NCI-H460 (cell line): ENCODE results near the gene C6orf120. TPM values are rescaled to one million over a fixed set of nuclear protein-coding genes. Genes with fewer than 3 reads are reported as not detected.
"Not testable (repeated sequence)": the region's sequence is repeated elsewhere in the genome, so short reads cannot be mapped to it uniquely, and the experiment has no call there.

Experiments
- DNase-seq: peaks from one replicate; pipeline ENCODE4 v3.0.0-alpha.2; 2016; ENCODE audit warnings: low read depth; ENCODE audit errors: extremely low read depth
- total RNA-seq: library from RNA; depleted of rRNA; stranded (reverse); fragments of >200 nt; shearing (Covaris generic); gene quantifications from 2 replicates; pipeline ENCODE4 v1.2.3, GENCODE V29; 2014

Gene C6orf120
- total RNA-seq, 1 experiment from 2014 or later: 28.8 TPM

DNA sequence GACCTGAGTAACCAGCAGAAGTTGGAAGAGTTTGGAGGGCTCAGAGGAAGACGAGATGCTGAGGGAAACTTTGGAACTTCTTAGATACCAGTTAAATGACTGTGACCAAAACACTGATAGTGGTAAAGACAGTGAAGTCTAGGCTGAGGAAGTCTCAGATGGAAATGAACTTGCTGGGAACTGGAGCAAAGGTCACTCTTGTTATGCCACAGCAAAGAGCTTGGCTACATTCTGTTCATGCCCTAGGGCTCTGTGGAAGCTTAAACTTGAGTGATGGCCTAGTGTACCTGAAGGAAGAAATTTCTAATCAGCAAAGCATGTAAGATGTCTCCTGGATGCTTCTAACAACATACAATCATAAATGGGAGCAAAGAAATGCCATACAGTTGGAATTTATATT lies 24.8 kb upstream of the C6orf120 start:
- DNase-seq: no peak

DNA sequence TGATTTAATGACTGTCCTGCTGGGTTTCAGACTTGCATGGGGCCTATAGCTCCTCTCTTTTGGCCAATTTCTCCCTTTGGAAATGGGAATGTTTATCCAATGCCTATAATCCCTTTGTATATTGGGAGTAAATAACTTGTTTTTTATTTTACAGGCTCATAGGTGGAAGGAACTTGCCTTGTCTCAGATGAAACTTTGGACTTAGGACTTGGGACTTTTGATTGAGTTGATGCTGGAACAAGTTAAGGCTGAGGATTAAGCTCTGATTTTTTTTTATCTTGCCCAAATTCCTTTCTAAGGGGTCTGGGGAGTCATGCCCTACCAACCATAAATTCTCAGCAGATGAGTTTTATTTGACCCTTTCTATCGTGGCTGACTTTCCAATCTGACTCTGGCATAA lies 23.6 kb upstream of the C6orf120 start:
- DNase-seq: no peak

DNA sequence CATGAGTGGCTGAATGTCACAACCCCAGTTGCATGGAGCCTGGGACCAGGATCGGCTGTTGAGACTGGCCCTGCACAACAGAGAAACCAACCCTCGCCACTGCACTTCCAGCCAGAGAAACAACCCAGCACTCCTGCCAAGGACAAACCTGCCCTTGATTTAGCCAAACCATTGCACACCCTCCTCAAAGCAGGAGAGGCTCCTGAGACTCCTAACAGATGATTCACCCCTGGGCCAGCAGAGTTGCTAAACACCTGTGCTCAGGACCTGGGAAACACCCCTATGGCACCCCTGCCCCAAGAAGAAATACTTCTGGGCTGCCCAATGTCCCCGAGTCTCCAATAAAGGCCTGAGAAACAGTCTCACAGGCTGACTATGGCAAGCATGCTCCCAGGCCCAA lies 17.9 kb upstream of the C6orf120 start:
- DNase-seq: no peak

DNA sequence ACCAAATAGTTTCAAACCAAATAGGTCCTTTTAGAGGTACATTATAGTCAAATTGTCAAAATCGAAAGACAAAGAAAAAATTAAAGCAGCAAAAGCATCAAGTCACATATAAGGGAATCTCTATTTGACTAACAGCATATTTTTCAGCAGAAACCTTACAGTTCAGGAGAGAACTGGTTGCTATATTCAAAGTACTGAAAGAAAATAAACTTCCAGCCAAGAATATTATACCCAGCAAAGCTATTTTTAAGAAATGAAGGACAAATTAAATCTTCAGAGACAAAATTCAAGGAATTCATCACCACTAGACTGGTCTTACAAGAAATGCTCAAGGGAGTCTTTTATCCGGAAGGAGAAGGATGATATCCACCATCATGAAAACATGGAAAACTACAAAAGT lies 16.1 kb upstream of the C6orf120 start:
- no peak for DNase-seq

DNA sequence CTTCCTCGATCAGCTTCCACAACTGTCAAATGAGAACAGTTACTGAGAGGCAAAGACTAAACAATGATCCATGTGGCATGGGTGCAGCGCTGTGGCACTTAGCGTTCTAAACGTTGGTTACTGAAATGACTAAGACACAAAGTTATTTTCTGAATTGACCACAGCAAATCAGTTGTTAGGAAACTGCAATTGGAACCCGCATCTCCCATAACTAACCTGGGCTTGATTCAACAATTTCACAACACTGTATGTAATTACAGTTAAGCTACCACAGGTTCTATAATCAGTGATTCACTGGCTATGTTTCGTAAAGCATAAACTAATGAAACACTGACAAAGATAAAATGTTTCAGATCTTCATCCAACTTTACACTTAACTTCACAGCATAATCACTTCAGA lies 12.6 kb upstream of the C6orf120 start:
- no peak for DNase-seq

DNA sequence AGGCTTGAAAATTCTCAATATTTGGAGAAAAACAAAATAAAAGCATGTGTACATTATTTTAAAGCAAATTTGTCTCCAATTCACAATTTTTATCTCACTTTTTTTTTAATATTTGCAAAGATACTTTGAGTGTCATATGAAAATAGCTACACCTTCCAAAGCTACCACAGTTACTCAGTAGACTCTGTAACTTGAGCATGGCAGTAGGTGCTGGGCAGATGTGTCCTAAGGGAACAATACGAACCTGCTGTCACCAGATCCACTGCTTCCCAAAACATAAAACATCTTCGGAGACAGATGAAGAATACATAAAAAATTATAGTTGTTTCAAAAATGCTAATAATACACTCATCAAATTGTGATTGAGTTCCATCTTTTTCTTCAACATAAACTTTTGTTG lies 10.7 kb upstream of the C6orf120 start:
- DNase-seq: no peak

DNA sequence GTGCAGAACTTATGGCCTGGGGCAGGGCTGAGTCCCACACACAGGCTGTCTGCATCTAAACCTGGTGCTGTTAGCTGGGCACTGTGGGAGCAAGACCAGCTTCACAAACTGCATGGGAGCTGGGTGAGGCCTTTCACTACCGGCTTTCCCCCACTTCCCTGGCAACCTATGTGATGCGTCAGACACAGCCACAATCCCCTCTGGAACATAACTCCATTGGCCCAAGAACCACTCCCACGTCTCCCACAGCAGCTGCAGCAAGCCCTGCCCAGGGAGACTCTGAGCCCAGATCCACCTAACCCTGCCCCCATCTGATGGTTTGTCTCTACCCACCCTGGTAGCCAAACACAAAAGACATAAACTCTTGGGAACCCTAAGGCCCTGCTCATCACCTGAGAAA lies 9.4 kb upstream of the C6orf120 start:
- DNase-seq: no peak

DNA sequence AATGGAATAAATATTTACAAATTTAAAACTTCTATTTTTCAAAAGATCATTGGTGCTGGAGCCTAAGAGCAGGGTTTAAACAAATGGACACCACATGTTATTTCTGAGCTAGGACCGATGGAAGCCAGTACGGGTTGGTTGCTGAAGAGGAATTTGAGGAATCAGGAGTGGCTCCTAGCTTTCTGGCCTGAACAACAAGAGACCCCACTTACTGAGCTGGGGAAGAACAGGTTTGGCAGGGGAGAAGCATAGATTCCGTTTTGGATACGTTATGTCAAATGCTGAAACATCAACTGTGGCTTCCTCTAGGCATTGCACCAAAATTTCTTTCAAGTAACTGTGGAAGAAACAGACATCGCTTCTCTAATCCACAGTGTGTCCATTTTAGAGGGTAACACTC lies 6.8 kb upstream of the C6orf120 start:
- no peak for DNase-seq

DNA sequence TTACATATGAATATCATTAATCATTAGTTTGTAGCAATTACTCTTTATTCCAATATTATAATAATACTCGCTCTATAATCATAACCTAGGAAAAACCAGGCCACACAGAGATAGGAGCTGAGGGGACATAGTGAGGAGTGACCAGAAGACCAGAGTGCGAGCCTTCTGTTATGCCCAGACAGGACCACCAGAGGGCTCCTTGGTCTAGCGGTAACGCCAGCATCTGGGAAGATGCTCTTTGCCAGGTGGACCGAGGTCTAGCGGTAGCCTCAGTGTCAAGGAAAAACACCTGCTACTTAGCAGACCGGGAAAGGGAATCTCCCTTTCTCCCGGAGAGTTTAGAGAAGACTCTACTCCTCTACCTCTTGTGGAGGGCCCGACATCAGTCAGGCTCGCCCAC lies 4.8 kb upstream of the C6orf120 start:
- not testable (repeated sequence) for DNase-seq

DNA sequence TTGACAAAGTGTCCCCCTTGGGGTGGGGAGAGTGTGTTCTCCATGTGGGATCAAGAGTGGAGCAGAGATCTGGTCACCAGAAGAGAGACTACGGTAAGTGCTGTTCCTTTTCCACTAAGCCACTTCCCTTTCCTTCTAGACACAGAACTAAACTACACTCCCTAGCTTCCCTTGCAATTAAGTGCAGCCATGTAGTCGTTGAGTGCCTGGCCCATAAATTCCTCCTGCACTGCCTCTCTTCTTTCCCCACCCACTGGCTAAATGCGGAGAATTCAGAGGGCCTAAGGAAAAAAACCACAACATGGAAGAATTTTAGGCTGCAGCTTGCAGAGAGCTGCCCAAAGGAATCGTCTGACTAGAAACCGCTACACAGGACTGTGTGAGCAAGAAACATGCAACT lies 1.6 kb upstream of the C6orf120 start:
- no peak for DNase-seq

DNA sequence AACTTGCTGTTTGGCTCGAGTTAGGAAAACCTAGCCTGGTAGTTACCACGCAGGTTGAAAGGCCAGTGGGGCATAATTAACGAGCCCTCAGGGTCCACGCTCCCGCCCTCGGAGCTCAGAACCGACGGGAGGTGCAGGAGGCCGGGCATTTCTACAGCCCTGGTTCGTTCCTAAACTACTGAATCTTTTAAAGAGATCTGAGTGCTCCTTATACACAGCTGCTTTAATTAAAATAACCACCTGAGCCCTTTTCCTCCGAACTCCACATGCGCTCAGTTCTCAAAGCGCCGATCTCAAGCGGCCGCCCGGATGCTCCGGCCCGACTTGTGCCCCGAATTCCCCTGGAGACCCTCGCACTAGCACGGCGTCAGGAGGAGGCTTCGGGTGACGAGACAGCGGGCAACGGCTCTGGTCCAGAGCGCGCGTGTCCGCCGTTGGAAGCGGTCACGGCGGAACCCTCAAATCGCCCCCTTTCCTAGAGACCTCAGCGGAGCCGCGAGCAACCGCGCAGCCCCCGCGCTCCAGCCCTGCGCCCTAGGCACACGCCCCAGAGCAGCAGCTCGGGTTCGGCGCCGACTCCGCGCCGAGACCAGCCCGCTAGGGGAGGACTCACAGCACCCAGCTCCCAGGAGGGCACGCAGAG lies 494 bp upstream of the C6orf120 start:
- no peak for DNase-seq

DNA sequence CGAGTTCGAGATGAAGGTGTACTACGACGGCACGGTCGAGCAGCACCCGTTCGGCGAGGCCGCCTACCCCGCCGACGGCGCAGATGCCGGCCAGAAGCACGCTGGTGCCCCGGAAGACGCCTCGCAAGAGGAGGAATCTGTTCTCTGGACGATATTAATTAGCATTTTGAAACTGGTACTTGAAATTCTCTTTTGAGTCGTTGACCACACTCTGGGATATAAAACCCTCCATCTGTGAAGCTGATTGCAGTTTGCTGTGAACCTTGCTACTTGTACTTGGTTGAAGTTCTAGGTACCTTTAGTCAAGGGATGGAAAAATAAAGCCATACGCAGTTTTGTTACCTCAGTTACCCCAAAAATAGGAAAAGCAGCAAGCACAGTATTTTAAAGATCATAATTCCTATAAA lies 917 bp downstream of the C6orf120 start:
- no peak for DNase-seq

DNA sequence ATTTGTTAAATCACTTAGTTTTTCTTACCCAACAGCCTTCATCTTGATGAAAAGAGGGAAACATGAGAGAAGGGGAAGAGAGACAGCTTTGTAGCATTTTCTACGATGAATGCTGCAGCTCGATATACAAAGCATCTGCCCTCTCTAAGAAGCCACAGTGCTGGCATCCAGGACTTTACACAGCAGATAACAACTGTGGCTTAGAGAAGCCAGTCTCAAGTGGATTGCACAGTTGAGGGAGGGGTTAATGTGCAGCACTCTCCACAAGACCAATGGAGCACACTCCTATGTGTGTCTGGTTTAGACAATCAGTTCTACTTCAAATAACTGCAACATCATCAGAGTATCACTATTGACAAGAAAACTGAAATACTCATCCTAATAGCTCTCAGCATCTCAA lies 5.8 kb downstream of the C6orf120 start:
- DNase-seq: no peak

DNA sequence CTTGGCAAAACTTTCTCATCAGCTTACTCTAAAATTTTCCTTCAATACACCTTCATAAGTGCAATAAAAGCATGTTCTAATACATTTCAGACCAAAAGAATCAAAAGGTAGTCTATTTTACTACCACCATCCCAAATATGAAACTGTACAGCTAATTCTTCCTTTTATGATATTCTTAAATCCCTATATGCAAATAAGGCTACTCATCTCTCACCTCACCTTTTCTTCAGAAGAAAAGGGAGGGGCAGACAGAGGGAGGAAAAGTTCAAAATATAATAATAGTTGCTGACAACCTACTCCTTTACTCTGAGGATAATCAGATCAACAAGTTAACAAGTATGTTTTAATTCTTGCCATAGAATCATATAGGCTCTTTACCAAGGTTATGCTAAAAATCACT lies 7.4 kb downstream of the C6orf120 start:
- DNase-seq: no peak

DNA sequence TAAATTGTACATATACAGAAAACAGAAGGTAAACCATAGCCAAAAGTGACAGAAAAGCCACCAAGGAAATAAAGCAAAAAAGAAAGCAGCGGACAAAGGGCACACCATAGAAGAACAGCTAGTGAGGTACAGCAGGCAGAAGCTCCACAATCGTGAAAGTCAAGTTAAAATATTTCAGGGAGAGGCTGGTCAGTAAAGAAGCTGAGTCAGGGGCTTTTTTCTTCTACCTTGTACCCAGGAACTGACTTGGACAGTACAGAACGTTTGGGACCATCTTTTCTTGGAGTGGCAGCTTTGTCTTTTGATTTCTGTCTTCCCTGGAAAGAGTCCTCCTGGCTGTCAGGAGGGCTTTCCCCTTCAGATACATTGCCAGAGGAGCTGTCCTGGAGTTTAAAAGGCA lies 8.1 kb downstream of the C6orf120 start:
- DNase-seq: no peak

DNA sequence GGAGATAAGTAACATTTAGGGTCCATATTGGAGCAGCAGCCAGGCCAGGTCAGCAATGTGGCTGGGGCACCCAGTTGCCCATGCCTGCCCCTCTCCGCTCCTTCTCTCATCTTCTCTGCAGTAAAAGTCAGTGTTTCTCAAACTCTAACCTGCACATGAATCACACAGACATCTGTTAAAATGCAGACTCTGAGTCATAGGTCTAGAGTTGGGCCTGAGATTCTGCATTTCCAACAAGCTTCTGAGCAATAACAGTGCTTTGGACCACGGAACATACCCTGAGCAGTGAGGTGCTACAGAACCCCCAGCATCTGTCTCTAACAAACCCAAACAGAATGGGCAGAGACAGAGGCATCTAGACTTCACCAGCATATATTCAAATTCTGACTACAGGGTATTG lies 12.3 kb downstream of the C6orf120 start:
- no peak for DNase-seq

DNA sequence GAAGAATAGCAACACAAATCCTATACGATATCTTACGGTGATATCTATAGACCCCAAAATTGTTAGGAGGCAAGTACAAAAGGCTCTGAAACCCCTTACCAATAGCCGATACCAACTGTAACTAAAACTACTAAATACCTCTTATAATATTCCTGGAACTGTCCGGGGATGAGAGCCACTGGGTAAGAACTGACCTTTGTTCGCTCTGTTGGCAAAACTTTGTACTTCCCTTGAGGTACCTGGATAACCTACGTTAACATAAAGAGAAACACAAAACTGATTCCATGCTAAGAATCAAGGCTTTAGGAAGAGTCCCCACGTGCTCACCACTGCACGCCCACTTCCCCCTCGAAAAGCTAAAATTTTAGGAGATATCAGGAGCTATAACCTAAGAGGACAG lies 12.7 kb downstream of the C6orf120 start:
- no peak for DNase-seq

DNA sequence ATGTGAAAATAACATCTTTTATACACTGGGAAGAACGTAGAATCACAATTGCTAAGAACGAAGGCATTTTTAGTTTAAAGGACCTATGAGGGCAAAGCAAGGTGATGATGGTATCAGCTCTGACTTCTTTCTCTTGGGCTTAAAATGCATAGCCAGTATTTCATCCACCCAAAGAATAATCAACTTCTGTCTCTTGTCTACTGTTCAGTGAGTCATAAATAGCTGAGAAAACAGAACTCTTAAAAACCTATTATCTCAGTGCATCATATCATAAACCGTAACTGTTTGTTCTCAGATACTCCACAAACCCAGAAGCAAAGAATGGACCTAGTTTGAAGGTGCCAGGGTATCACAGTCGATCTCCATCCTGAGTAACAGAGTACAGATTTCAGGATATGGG lies 17.2 kb downstream of the C6orf120 start:
- no peak for DNase-seq

DNA sequence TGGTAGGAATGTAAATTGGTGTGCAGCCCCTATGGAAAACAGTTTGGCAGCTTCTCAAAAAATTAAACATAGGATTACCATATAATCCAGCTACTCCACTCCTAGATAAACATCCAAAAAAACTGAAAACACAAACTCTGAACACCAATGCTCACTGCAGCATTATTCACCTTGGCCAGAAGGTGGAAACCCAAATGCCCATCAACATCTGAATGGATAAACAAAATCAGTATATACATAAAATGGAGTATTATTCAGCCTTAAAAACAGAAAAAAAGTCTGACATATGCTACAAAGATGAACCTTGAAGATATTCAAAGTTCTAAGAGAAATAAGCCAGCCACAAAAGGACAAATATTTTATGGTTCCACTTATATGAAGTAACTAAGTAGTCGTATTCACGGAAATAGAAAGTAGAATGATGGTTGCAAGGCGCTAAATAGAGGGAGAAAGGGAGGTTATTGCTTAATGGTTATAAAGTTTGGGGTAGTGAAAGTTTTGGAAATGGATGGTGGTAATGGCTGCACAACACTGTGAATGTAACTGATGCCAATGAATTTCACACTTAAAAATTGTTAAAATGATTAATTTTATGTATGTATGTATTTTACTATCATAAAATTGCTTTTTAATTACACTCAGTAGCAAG lies 18.4 kb downstream of the C6orf120 start:
- DNase-seq: no peak

DNA sequence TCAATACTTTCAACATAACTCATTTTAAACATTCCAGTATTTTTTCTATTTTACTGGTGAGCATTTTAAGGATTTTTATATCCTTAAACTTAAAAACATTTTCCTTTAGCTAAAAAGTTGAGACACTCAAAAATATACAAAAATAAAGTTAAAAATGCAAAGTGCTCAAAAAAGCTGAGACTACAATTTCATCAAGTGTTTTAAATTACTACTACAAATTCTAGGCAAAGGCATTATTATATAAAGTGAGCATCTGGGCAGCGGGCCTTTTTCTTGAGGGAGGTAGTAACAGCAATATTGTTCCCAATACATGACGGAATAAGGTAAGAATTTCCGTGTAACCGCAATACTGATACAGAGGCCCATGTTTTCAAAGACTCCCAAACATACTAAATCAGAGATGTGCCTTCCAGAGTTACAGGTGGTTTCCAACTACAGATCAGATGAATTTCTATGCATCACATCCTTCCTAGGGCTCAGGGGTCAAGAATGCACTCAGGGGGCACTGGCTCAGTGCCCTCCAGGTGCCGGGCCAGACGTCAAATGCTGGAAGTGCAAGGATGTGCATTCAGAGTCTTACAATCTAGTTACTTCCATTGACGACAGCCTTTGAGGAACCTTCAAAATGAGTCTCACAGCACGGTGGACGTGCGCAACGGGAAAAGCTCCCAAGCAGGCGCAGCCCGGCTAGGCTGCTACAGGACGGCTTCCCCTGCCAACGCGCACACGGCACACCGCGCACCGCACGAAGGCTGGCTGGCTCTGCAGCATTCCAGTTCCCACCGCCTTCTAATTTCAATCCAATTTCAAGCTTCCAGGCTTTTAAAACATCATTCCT lies 20.7 kb downstream of the C6orf120 start:
- no peak for DNase-seq

DNA sequence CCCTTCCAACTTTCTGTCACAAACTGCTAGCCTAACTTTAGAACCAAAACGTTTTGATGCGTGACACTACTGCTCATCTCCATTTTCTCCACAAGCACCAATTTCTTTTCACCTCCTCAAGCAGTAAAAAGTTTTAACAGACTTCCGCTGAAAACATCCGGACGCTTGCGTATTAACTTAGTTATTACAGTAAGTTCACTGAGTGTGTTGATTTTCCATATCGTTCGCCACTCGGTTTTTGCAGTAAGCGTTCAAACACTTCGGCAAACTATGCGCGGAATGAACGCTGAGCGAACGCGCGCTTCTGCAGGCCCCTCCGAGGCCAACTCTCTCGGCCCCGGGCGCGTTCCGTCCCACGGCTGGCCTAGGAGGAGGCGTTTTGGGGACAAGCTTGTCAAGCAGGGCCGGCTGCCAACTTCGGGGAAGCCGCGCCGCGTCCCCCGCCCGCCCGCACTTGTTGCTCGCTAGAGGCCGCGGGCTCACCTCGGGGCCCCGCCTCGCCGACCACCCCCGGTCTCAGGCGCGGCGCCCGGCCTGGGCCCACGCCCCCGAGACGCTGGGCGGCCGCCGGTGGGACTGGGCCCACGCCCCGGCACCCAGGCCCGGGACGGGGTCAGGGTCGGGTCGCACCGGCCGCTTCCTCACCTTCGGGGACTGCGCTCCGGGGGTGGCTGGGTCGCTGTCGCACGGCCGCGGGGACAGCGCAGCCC lies 21.4 kb downstream of the C6orf120 start:
- peak; percentile 6 for DNase-seq
